SK-N-MC (cell line): ENCODE measurements around the gene SLC17A2.

Source experiments
- EZH2 ChIP-seq: fragments of 200-600 bp; sonication (generic); IDR thresholded peaks from one replicate; pipeline ENCODE4 v1.6.1; 2017; ENCODE audit warnings: antibody characterized with exemption
- FOXP2 ChIP-seq: optimal IDR thresholded peaks from 2 replicates; pipeline ENCODE3; 2011; ENCODE audit warnings: mild to moderate bottlenecking, moderate library complexity; ENCODE audit not compliant: insufficient read depth; ENCODE audit errors: extremely low read length, control extremely low read depth
- POLR2AphosphoS5 ChIP-seq: IDR thresholded peaks from 2 replicates; pipeline ENCODE4 v1.6.1; 2012; ENCODE audit warnings: mild to moderate bottlenecking, low read depth, low read length, borderline replicate concordance

GRCh38 chr6:25863360-25863759 lies 67.1 kb downstream of the SLC17A2 start:
- TF ChIP-seq POLR2AphosphoS5 (no peak), EZH2 (no peak), FOXP2 (no peak)
